WTC11 (cell line): Measurements from ENCODE around the gene MEGF11. TPM values are rescaled to one million over a fixed set of nuclear protein-coding genes. Genes with fewer than 3 reads are reported as not detected.

Source experiments
- ATAC-seq: fragments of 200-7000 bp; cut with Tn5 transposase; 2 replicates; pipeline ENCODE4 v1.10.0; 2021; ENCODE audit warnings: mild to moderate bottlenecking, moderate library complexity
- CTCF ChIA-PET: fragments of 300-600 bp; sonication (Branson Sonifier 250); formaldehyde crosslinking; loops from one replicate; lab custom pipeline; 2021; ENCODE audit warnings: antibody characterized with exemption; lab: Charles Lee
- POLR2A ChIA-PET: fragments of 350-600 bp; sonication (Branson Sonifier 250); formaldehyde crosslinking; loops from one replicate; lab custom pipeline; 2021; ENCODE audit warnings: antibody characterized with exemption; lab: Charles Lee
- DNase-seq: peaks from one replicate; pipeline ENCODE4 v3.0.0; 2021; ENCODE audit warnings: low spot score
- H3K27ac Mint-ChIP-seq: 2 replicates; pipeline ENCODE4 v1.8.0; 2021; ENCODE audit warnings: mixed read lengths
- H3K27me3 Mint-ChIP-seq: 2 replicates; pipeline ENCODE4 v1.8.0; 2021; ENCODE audit warnings: low read depth, mild to moderate bottlenecking, moderate library complexity, mixed read lengths
- H3K36me3 Mint-ChIP-seq: 2 replicates; pipeline ENCODE4 v1.8.0; 2021; ENCODE audit warnings: mixed read lengths
- H3K4me1 Mint-ChIP-seq: 2 replicates; pipeline ENCODE4 v1.8.0; 2022; ENCODE audit warnings: mixed read lengths
- H3K4me3 Mint-ChIP-seq: 2 replicates; pipeline ENCODE4 v1.8.0; 2021; ENCODE audit warnings: mild to moderate bottlenecking, moderate library complexity, mixed read lengths
- H3K9me3 Mint-ChIP-seq: 2 replicates; pipeline ENCODE4 v1.8.0; 2021; ENCODE audit warnings: mixed read lengths
- ATF1 ChIP-seq: sonication (generic); formaldehyde crosslinking; IDR thresholded peaks from 2 replicates; pipeline ENCODE4 v1.8.1; 2023; ENCODE audit warnings: mild to moderate bottlenecking, moderate library complexity, missing genetic modification reagents
- ELF4 ChIP-seq: sonication (generic); formaldehyde crosslinking; IDR thresholded peaks from 2 replicates; pipeline ENCODE4 v1.8.1; 2022; ENCODE audit warnings: low read depth, mild to moderate bottlenecking, moderate library complexity, missing genetic modification reagents
- FOXP4 ChIP-seq: sonication (generic); formaldehyde crosslinking; IDR thresholded peaks from 2 replicates; pipeline ENCODE4 v1.8.0; 2022; ENCODE audit warnings: mild to moderate bottlenecking, missing genetic modification reagents
- GABPB1 ChIP-seq: sonication (generic); formaldehyde crosslinking; IDR thresholded peaks from 2 replicates; pipeline ENCODE4 v1.8.1; 2023; ENCODE audit warnings: mild to moderate bottlenecking, missing genetic modification reagents
- GRHL2 ChIP-seq: fragments of 250-450 bp; sonication (Bioruptor Pico); IDR thresholded peaks from 2 replicates; pipeline ENCODE4 v1.8.0; 2022; ENCODE audit warnings: mild to moderate bottlenecking, moderate library complexity; ENCODE audit not compliant: insufficient replicate concordance, severe bottlenecking
- HMGA2 ChIP-seq: fragments of 250-450 bp; sonication (Bioruptor Pico); IDR thresholded peaks from 2 replicates; pipeline ENCODE4 v1.4.0; 2021; ENCODE audit warnings: mild to moderate bottlenecking, moderate library complexity
- JUN ChIP-seq: sonication (generic); formaldehyde crosslinking; IDR thresholded peaks from 2 replicates; pipeline ENCODE4 v1.8.0; 2023; ENCODE audit warnings: mild to moderate bottlenecking, missing genetic modification reagents
- KAT7 ChIP-seq: sonication (generic); formaldehyde crosslinking; IDR thresholded peaks from 2 replicates; pipeline ENCODE4 v1.8.1; 2023; ENCODE audit warnings: missing genetic modification reagents, mild to moderate bottlenecking, borderline replicate concordance
- MYBL2 ChIP-seq: sonication (generic); formaldehyde crosslinking; IDR thresholded peaks from 2 replicates; pipeline ENCODE4 v1.8.1; 2023; ENCODE audit warnings: mild to moderate bottlenecking, moderate library complexity, missing genetic modification reagents
- NFE2L1 ChIP-seq: sonication (generic); formaldehyde crosslinking; IDR thresholded peaks from 2 replicates; pipeline ENCODE4 v1.8.1; 2023; ENCODE audit warnings: missing genetic modification reagents
- NR3C1 ChIP-seq: sonication (generic); formaldehyde crosslinking; conservative IDR thresholded peaks from 2 replicates; pipeline ENCODE4 v1.8.1; 2023; ENCODE audit warnings: low read depth, mild to moderate bottlenecking, missing genetic modification reagents
- OVOL2 ChIP-seq: fragments of 250-450 bp; sonication (Bioruptor Pico); IDR thresholded peaks from 2 replicates; pipeline ENCODE4 v1.9.0; 2021; ENCODE audit warnings: mild to moderate bottlenecking, borderline replicate concordance
- SOX15 ChIP-seq: fragments of 250-450 bp; sonication (Bioruptor Pico); IDR thresholded peaks from 2 replicates; pipeline ENCODE4 v1.9.0; 2021; ENCODE audit warnings: mild to moderate bottlenecking
- SP1 ChIP-seq: sonication (generic); formaldehyde crosslinking; conservative IDR thresholded peaks from 2 replicates; pipeline ENCODE4 v1.8.1; 2022; ENCODE audit warnings: missing genetic modification reagents
- TP53 ChIP-seq: sonication (generic); formaldehyde crosslinking; IDR thresholded peaks from 2 replicates; pipeline ENCODE4 v1.8.1; 2023; ENCODE audit warnings: mild to moderate bottlenecking, missing genetic modification reagents
- USF2 ChIP-seq: sonication (generic); formaldehyde crosslinking; IDR thresholded peaks from 2 replicates; pipeline ENCODE4 v1.8.1; 2023; ENCODE audit warnings: mild to moderate bottlenecking, missing genetic modification reagents, moderate library complexity
- ZNF232 ChIP-seq: sonication (generic); formaldehyde crosslinking; IDR thresholded peaks from 2 replicates; pipeline ENCODE4 v1.8.0; 2022; ENCODE audit warnings: mild to moderate bottlenecking, missing genetic modification reagents
- ZNF416 ChIP-seq: fragments of 250-450 bp; sonication (Bioruptor Pico); IDR thresholded peaks from 2 replicates; pipeline ENCODE4 v1.9.0; 2021; ENCODE audit warnings: mild to moderate bottlenecking, inconsistent platforms
- ZNF425 ChIP-seq: fragments of 250-450 bp; sonication (Bioruptor Pico); conservative IDR thresholded peaks from 2 replicates; pipeline ENCODE4 v1.9.0; 2021; ENCODE audit warnings: mild to moderate bottlenecking
- ZNF512 ChIP-seq: sonication (generic); formaldehyde crosslinking; IDR thresholded peaks from 2 replicates; pipeline ENCODE4 v1.8.1; 2022; ENCODE audit warnings: missing genetic modification reagents, borderline replicate concordance
- ZNF671 ChIP-seq: fragments of 250-450 bp; sonication (Bioruptor Pico); IDR thresholded peaks from 2 replicates; pipeline ENCODE4 v1.8.0; 2021; ENCODE audit warnings: mild to moderate bottlenecking
- ZSCAN18 ChIP-seq: fragments of 250-450 bp; sonication (Bioruptor Pico); IDR thresholded peaks from 2 replicates; pipeline ENCODE4 v2.1.2; 2022; ENCODE audit warnings: mild to moderate bottlenecking, moderate library complexity
- total RNA-seq: library from RNA; stranded (reverse); gene quantifications from 3 replicates; pipeline ENCODE4 v1.2.3, GENCODE V29; 2021
- TF ChIP-seq, protein P1 (sequence below): sonication (generic); formaldehyde crosslinking; IDR thresholded peaks from 2 replicates; pipeline ENCODE4 v1.8.0; 2023; ENCODE audit warnings: missing genetic modification reagents, mild to moderate bottlenecking, borderline replicate concordance

MEGF11 gene
- total RNA-seq, 1 experiment from 2014 or later: 3.3 TPM

DNA sequence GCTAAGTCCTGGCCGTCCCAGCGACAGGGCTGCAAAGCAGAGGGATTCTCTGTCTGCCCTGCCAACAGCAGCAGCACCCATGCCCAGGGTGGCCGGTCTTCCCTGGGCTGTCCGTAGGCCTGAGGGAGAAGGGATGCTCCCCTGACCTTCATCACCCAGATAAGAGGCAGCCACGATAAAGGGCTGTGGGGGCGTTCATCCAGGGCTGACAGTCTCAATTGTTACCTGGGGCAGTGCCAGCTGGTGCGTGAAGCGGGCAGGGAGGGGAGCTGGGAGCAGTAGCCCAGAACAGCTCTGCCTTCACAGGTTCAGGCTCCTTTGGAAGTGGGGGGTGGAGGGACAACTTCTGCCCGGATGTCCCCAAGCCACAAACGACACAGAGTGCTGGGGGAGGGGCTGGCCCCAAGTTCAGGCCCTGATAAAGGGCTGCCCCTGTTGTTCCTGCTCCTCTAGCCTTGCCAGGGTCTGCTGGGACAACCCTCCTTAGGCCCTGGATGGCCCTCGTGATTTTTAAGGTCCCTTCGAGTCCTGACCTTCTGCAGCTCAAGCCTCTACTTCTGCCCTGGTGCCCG, 289.6 kb downstream of the MEGF11 start:
- Mint-ChIP-seq H3K9me3 (no peaks in the 10 kb centered on the region), H3K27me3 (no peaks in the 10 kb centered on the region; the same call in 1 of the 2 replicates), H3K36me3 (no peaks in the 10 kb centered on the region), H3K4me3 (no peak overlapping the region), H3K4me1 (peaks cover 13% of the 10 kb centered on the region), H3K27ac (no peak overlapping the region)
- DNase-seq (no peak), ATAC-seq (no peak)
- ChIA-PET CTCF (interaction anchor here (1.4 to 1.5 kb wide), 2 partner anchors 19 to 22 kb away, joined by 3 to 4 read pairs; no protein-coding TSS in a partner anchor), POLR2A (interaction anchor here (0.6 kb wide), 1 partner anchor 1241 kb away, joined by 4 read pairs; no protein-coding TSS in a partner anchor)
- TF ChIP-seq OVOL2 (CRISPR knock-in tag) (no peak), ZNF512 (CRISPR knock-in tag) (no peak), KAT7 (CRISPR knock-in tag) (no peak), SP1 (CRISPR knock-in tag) (no peak), HMGA2 (CRISPR knock-in tag) (no peak), ATF1 (no peak), JUN (CRISPR knock-in tag) (no peak), FOXP4 (no peak), SOX15 (no peak), TP53 (no peak), ZNF425 (CRISPR knock-in tag) (no peak), ZNF671 (no peak)
- TF ChIP-seq, protein P1, sequence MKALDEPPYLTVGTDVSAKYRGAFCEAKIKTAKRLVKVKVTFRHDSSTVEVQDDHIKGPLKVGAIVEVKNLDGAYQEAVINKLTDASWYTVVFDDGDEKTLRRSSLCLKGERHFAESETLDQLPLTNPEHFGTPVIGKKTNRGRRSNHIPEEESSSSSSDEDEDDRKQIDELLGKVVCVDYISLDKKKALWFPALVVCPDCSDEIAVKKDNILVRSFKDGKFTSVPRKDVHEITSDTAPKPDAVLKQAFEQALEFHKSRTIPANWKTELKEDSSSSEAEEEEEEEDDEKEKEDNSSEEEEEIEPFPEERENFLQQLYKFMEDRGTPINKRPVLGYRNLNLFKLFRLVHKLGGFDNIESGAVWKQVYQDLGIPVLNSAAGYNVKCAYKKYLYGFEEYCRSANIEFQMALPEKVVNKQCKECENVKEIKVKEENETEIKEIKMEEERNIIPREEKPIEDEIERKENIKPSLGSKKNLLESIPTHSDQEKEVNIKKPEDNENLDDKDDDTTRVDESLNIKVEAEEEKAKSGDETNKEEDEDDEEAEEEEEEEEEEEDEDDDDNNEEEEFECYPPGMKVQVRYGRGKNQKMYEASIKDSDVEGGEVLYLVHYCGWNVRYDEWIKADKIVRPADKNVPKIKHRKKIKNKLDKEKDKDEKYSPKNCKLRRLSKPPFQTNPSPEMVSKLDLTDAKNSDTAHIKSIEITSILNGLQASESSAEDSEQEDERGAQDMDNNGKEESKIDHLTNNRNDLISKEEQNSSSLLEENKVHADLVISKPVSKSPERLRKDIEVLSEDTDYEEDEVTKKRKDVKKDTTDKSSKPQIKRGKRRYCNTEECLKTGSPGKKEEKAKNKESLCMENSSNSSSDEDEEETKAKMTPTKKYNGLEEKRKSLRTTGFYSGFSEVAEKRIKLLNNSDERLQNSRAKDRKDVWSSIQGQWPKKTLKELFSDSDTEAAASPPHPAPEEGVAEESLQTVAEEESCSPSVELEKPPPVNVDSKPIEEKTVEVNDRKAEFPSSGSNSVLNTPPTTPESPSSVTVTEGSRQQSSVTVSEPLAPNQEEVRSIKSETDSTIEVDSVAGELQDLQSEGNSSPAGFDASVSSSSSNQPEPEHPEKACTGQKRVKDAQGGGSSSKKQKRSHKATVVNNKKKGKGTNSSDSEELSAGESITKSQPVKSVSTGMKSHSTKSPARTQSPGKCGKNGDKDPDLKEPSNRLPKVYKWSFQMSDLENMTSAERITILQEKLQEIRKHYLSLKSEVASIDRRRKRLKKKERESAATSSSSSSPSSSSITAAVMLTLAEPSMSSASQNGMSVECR (CRISPR knock-in tag): no peak

DNA sequence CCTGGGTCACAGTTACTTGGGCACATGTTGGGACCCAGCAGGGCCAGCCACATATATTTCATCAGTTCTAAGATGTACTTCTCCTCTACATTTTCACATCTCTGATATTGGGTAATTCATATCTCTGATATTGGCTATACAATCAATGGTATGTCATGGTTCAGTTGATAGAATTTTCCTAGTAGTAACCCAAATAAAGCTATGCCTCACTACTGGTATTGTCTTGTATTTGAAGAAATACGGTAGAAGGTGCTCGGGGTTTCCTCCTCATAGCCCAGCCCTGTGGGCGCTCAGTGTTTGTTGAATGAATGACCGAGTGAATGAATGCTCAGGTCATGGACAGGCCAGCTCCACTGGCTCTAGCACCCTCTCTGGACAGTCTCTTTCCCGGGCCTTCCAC, 290.2 kb downstream of the MEGF11 start:
- Mint-ChIP-seq H3K9me3 (no peaks in the 10 kb centered on the region), H3K36me3 (no peaks in the 10 kb centered on the region), H3K4me1 (peaks cover 13% of the 10 kb centered on the region), H3K27me3 (no peaks in the 10 kb centered on the region; the same call in 1 of the 2 replicates), H3K27ac (no peak overlapping the region), H3K4me3 (no peak overlapping the region)
- ATAC-seq (no peak), DNase-seq (no peak)
- ChIA-PET CTCF (interaction anchor here (1.4 to 1.5 kb wide), 2 partner anchors 18 to 21 kb away, joined by 3 to 4 read pairs; no protein-coding TSS in a partner anchor), POLR2A (no interaction called here)
- TF ChIP-seq ZNF416: no peak
- TF ChIP-seq NR3C1 (CRISPR knock-in tag): no peak
- TF ChIP-seq GRHL2: no peak
- no peak for TF ChIP-seq USF2 (CRISPR knock-in tag)
- TF ChIP-seq ZNF232: no peak
- no peak for TF ChIP-seq MYBL2
- no peak for TF ChIP-seq ELF4 (CRISPR knock-in tag)
- no peak for TF ChIP-seq GABPB1 (CRISPR knock-in tag)
- TF ChIP-seq ZSCAN18 (CRISPR knock-in tag): no peak
- TF ChIP-seq NFE2L1: no peak
